Stimulated activated CD4-positive, alpha-beta T cell treated with anti-CD3 and anti-CD28 coated beads, Interleukin-2, amount 100 ng/mL, for 48 hours (primary cell): ENCODE measurements around the gene NET1.
A peak's percentile ranks its signal among the peaks of the same experiment; 100 is the strongest.

Experiments used
- DNase-seq, 2 donors: peaks; one replicate each; pipeline ENCODE4 v3.0.0-alpha.2; 2020

The NET1 gene

GRCh38 chr10:5443429-5443828, 31.1 kb downstream of the NET1 start:
- DNase-seq: no peak

GRCh38 chr10:5445006-5445405, 32.6 kb downstream of the NET1 start:
- no peak for DNase-seq

- DNase-seq: peak; percentile 65
These were observed 34.1 kb downstream of the NET1 start for GRCh38 chr10:5446390-5446926.

- DNase-seq: no peak
These were observed 34.7 kb downstream of the NET1 start for GRCh38 chr10:5447056-5447455.

- DNase-seq: no peak
These were observed 35.3 kb downstream of the NET1 start for GRCh38 chr10:5447611-5448071.

- no peak for DNase-seq
These were observed 36.1 kb downstream of the NET1 start for GRCh38 chr10:5448333-5449001.

GRCh38 chr10:5449227-5449626, 36.9 kb downstream of the NET1 start:
- DNase-seq: no peak

GRCh38 chr10:5449823-5450222, 37.5 kb downstream of the NET1 start:
- DNase-seq: no peak

- no peak for DNase-seq
These were observed 38.4 kb downstream of the NET1 start for GRCh38 chr10:5450605-5451384.

- no peak for DNase-seq
These were observed 41.6 kb downstream of the NET1 start for GRCh38 chr10:5453749-5454489.

- DNase-seq: no peak
These were observed 44.2 kb downstream of the NET1 start for GRCh38 chr10:5456563-5456962.

- no peak for DNase-seq
These were observed 45.4 kb downstream of the NET1 start for GRCh38 chr10:5457741-5458140.

GRCh38 chr10:5458425-5458824, 46.1 kb downstream of the NET1 start:
- DNase-seq: no peak

GRCh38 chr10:5458949-5459747, 46.8 kb downstream of the NET1 start:
- DNase-seq: no peak

GRCh38 chr10:5460468-5461202, 48.3 kb downstream of the NET1 start:
- DNase-seq: no peak

- DNase-seq: no peak
These were observed 48.8 kb downstream of the NET1 start for GRCh38 chr10:5461203-5461588.

- DNase-seq: no peak
These were observed 49.8 kb downstream of the NET1 start for GRCh38 chr10:5461914-5462840.

- no peak for DNase-seq
These were observed 50.5 kb downstream of the NET1 start for GRCh38 chr10:5462841-5463293.

GRCh38 chr10:5464546-5464945, 52.2 kb downstream of the NET1 start:
- DNase-seq: no peak

- DNase-seq: no peak
These were observed 53.7 kb downstream of the NET1 start for GRCh38 chr10:5465976-5466450.
